HepG2 (cell line): ENCODE results near the gene STAM. TPM values are rescaled to one million over a fixed set of nuclear protein-coding genes. Genes with fewer than 3 reads are reported as not detected.

ENCODE experiments used
- ATAC-seq: fragments of 200-7000 bp; cut with Tn5 transposase; 3 replicates; pipeline ENCODE4 v1.9.1; 2020; ENCODE audit warnings: mild to moderate bottlenecking, moderate library complexity
- BruUV-seq: library from RNA; stranded (reverse); fragments of 400-500 nt; replicated peaks from 2 replicates; lab custom pipeline; 2021; lab: Mats Ljungman, UMichigan
- CTCF ChIA-PET: fragments of 300-600 bp; formaldehyde crosslinking; extraction: SDS; loops from one replicate; lab custom pipeline; 2021; ENCODE audit warnings: low total read pairs, inconsistent platforms, low intra/inter-chr PET ratio; lab: Yijun Ruan, JAX
- POLR2A ChIA-PET: fragments of 350-600 bp; sonication (Branson Sonifier 250); formaldehyde crosslinking; loops from one replicate; lab custom pipeline; 2020; ENCODE audit warnings: antibody characterized with exemption, inconsistent platforms; lab: Yijun Ruan, JAX
- DNase-seq: peaks from one replicate; pipeline ENCODE4 v3.0.0-alpha.2; 2015; ENCODE audit warnings: low spot score
- FAIRE-seq: peaks from 3 replicates; lab custom pipeline; 2011; peaks lifted over from hg19 to GRCh38; lab: Jason Lieb, UNC
- H2AFZ ChIP-seq: one replicate; pipeline ENCODE4 v1.6.1; 2011; ENCODE audit warnings: low read length, inconsistent platforms
- H3K27ac ChIP-seq: fragments of 300-600 bp; 3 replicates; pipeline ENCODE4 v1.8.0; 2011; ENCODE audit warnings: mixed run types, mild to moderate bottlenecking, mixed read lengths, low read length, inconsistent platforms; ENCODE audit not compliant: insufficient read depth; ENCODE audit errors: extremely low read length
- H3K27me3 ChIP-seq, 2 experiments: fragments of 200-600 bp in 1 of 2; 2 replicates in 1 of 2; 3 replicates in 1 of 2; pipeline versions ENCODE4 v1.6.0 to v1.8.0; 2011; ENCODE audit warnings: low read length in 2 of 2, mild to moderate bottlenecking in 2 of 2, moderate library complexity in 2 of 2, inconsistent platforms in 1 of 2; ENCODE audit not compliant: insufficient read depth in 2 of 2, control insufficient read depth in 1 of 2
- H3K36me3 ChIP-seq, 2 experiments: fragments of 200-600 bp in 1 of 2; replicated peaks in 1 of 2; 2 replicates in 1 of 2; 3 replicates in 1 of 2; pipeline versions ENCODE4 v1.5.1 to v1.8.0; 2011; ENCODE audit warnings: low read length in 2 of 2, inconsistent platforms in 1 of 2; ENCODE audit not compliant: insufficient read depth in 2 of 2, control insufficient read depth in 1 of 2
- H3K4me1 ChIP-seq: 2 replicates; pipeline ENCODE4 v1.5.1; 2012; ENCODE audit warnings: low read length, inconsistent platforms; ENCODE audit not compliant: insufficient read depth
- H3K4me2 ChIP-seq: 2 replicates; pipeline ENCODE4 v1.6.0; 2011; ENCODE audit warnings: low read depth, low read length, inconsistent platforms
- H3K4me3 ChIP-seq, 3 experiments: fragments of 200-600 bp in 1 of 3; sonication (generic), shearing (Covaris generic) in 1 of 3; replicated peaks in 1 of 3; 2 replicates each; pipeline ENCODE4 v1.5.1; 2011 to 2016; ENCODE audit warnings: low read length in 3 of 3, inconsistent platforms in 2 of 3, low read depth in 2 of 3, mild to moderate bottlenecking in 2 of 3, control low read depth in 1 of 3, mixed read lengths in 1 of 3; ENCODE audit not compliant: insufficient read depth in 1 of 3
- H3K79me2 ChIP-seq: one replicate; pipeline ENCODE4 v1.6.1; 2011; ENCODE audit warnings: low read length, inconsistent platforms; ENCODE audit not compliant: insufficient read depth
- H3K9ac ChIP-seq: 2 replicates; pipeline ENCODE4 v1.6.0; 2011; ENCODE audit warnings: mild to moderate bottlenecking, low read depth, low read length, inconsistent platforms; ENCODE audit not compliant: insufficient read depth
- H3K9me3 ChIP-seq: 2 replicates; pipeline ENCODE4 v1.5.1; 2012; ENCODE audit warnings: mild to moderate bottlenecking, low read length
- H4K20me1 ChIP-seq: 2 replicates; pipeline ENCODE4 v1.6.0; 2011; ENCODE audit warnings: inconsistent platforms, mild to moderate bottlenecking, low read length, moderate library complexity; ENCODE audit not compliant: insufficient read depth
- CHCHD3 ChIP-seq: sonication (generic); formaldehyde crosslinking; IDR thresholded peaks from 2 replicates; pipeline ENCODE4 v1.8.0; 2022; ENCODE audit warnings: mild to moderate bottlenecking, missing genetic modification reagents, moderate library complexity
- DNMT3B ChIP-seq: conservative IDR thresholded peaks from 2 replicates; pipeline ENCODE4 v1.6.1; 2016; ENCODE audit warnings: missing biosample characterization, control low read depth
- EEA1 ChIP-seq: sonication (generic); formaldehyde crosslinking; IDR thresholded peaks from 2 replicates; pipeline ENCODE4 v1.5.1; 2020; ENCODE audit warnings: mild to moderate bottlenecking, missing genetic modification reagents, borderline replicate concordance
- FOXK2 ChIP-seq: fragments of 450-650 bp; IDR thresholded peaks from 2 replicates; pipeline ENCODE4 v1.6.1; 2016
- MAFK ChIP-seq, 2 experiments: IDR thresholded peaks in 1 of 2; conservative IDR thresholded peaks in 1 of 2; 2 replicates each; pipeline ENCODE4 v1.6.1; 2011; ENCODE audit warnings: improper control_type of control experiment in 2 of 2, low read length in 2 of 2
- MEIS1 ChIP-seq: sonication (generic); formaldehyde crosslinking; IDR thresholded peaks from 2 replicates; pipeline ENCODE4 v1.9.0; 2021; ENCODE audit warnings: mild to moderate bottlenecking, missing genetic modification reagents, moderate library complexity, borderline replicate concordance
- WGBS: methylation state at CpG from one replicate; pipeline ENCODE4 v1.1.6; 2017; ENCODE audit warnings: low lambda C conversion rate; 5-methylcytosine and 5-hydroxymethylcytosine counted together
- in situ Hi-C: cut with HindIII; loops from 2 replicates; pipeline ENCODE4 v1.10.0; 2017; ENCODE audit warnings: low pct_unique_long_range_greater_than_20kb; ENCODE audit not compliant: extremely low pct_ligation_motif_present
- intact Hi-C: fragments of 100-400 bp; cut with micrococcal nuclease; formaldehyde crosslinking; loops from one replicate; pipeline ENCODE4 v1.10.0; 2022; ENCODE audit not compliant: unreplicated experiment
- polyA plus RNA-seq, 8 experiments: library from polyadenylated mRNA; depleted of rRNA in 3 of 8; stranded (reverse) in 7 of 8; unstranded in 1 of 8; fragments of >200 nt; fragmentation: Illumina TruSeq in 4 of 8; extraction: Trizol in 4 of 8; gene quantifications; 2 replicates each; pipeline versions ENCODE4 v1.2.1 to v1.2.3, GENCODE V29; 2011 to 2016; ENCODE audit warnings: low read depth in 4 of 8, missing spikeins in 1 of 8, mixed read lengths in 1 of 8; ENCODE audit not compliant: insufficient read depth in 1 of 8
- total RNA-seq, 5 experiments: library from RNA; depleted of rRNA; stranded (reverse); fragments of >200 nt; fragmentation: Illumina TruSeq; extraction: Trizol; gene quantifications; 2 replicates each; pipeline ENCODE4 v1.2.3, GENCODE V29; 2016; ENCODE audit warnings: low read depth in 1 of 5
- TF ChIP-seq, protein P1 (sequence below): sonication (generic); formaldehyde crosslinking; IDR thresholded peaks from 2 replicates; pipeline ENCODE4 v1.5.0; 2020; ENCODE audit warnings: mild to moderate bottlenecking, missing genetic modification reagents
- TF ChIP-seq, protein P2 (sequence below): sonication (generic); formaldehyde crosslinking; IDR thresholded peaks from 2 replicates; pipeline ENCODE4 v1.5.1; 2020; ENCODE audit warnings: missing genetic modification reagents, mild to moderate bottlenecking, borderline replicate concordance
- TF ChIP-seq, protein P3 (sequence below): sonication (generic); formaldehyde crosslinking; IDR thresholded peaks from 2 replicates; pipeline ENCODE4 v1.5.1; 2020; ENCODE audit warnings: missing genetic modification reagents, mild to moderate bottlenecking, borderline replicate concordance

Gene STAM
- total and polyA plus RNA-seq, 2 of the 13 experiments (the other 11 are each of a cell fraction or from before 2014, with no cell fraction given): 19.5 to 25.1 TPM

DNA sequence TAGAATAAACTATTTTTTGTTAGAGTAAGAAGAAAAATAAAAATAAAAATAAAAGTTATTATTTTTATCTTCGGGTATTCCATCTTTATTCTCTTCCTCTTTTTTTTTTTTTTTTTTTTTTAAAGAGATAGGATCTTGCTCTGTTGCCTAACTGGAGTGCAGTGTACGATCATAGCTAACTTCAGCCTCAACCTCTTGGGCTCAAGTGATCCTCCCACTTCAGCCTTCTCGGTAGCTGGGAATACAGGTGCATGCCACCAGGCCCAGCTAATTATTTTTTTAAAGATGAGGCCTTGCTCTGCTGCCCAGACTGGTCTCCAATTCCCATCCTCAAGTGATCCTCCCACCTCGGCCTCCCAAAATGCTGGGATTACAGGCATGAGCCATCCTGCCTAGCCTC, 15.4 kb downstream of the STAM start:
- H3K9ac ChIP-seq: no peak overlapping the region
- no peak for FAIRE-seq
- H3K27ac ChIP-seq: no peak overlapping the region
- no TSS peak for BruUV-seq
- no peak overlapping the region for H3K4me2 ChIP-seq
- no peak overlapping the region for H2AFZ ChIP-seq
- ChIA-PET CTCF (no interaction called here), POLR2A (no interaction called here)
- no peak for DNase-seq
- peaks cover 39% of the 10 kb centered on the region for H3K4me1 ChIP-seq
- ATAC-seq: no peak
- WGBS: 94% methylated on average over 4 of the region's 4 CpGs
- H3K4me3 ChIP-seq: no peak overlapping the region
- no peaks in the 10 kb centered on the region for H4K20me1 ChIP-seq
- H3K9me3 ChIP-seq: no peaks in the 10 kb centered on the region
- H3K79me2 ChIP-seq: peaks cover 93% of the 10 kb centered on the region
- H3K27me3 ChIP-seq: no peaks in the 10 kb centered on the region
- H3K36me3 ChIP-seq: peaks cover 2 to 16% of the 10 kb centered on the region in 2 experiments; a peak in 3 of 5 replicates
- in situ Hi-C loops: loop anchor here (25.0 kb wide), 1 partner anchor 1003 kb away; the partner anchor contains the start of genes ARL5B and NSUN6
- intact Hi-C loops: no loop called here
- TF ChIP-seq, protein P1, sequence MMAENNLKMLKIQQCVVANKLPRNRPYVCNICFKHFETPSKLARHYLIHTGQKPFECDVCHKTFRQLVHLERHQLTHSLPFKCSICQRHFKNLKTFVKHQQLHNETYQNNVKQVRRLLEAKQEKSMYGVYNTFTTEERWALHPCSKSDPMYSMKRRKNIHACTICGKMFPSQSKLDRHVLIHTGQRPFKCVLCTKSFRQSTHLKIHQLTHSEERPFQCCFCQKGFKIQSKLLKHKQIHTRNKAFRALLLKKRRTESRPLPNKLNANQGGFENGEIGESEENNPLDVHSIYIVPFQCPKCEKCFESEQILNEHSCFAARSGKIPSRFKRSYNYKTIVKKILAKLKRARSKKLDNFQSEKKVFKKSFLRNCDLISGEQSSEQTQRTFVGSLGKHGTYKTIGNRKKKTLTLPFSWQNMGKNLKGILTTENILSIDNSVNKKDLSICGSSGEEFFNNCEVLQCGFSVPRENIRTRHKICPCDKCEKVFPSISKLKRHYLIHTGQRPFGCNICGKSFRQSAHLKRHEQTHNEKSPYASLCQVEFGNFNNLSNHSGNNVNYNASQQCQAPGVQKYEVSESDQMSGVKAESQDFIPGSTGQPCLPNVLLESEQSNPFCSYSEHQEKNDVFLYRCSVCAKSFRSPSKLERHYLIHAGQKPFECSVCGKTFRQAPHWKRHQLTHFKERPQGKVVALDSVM (CRISPR knock-in tag): peak; percentile 64; the same call in 1 of the 2 replicates
- TF ChIP-seq, protein P2, sequence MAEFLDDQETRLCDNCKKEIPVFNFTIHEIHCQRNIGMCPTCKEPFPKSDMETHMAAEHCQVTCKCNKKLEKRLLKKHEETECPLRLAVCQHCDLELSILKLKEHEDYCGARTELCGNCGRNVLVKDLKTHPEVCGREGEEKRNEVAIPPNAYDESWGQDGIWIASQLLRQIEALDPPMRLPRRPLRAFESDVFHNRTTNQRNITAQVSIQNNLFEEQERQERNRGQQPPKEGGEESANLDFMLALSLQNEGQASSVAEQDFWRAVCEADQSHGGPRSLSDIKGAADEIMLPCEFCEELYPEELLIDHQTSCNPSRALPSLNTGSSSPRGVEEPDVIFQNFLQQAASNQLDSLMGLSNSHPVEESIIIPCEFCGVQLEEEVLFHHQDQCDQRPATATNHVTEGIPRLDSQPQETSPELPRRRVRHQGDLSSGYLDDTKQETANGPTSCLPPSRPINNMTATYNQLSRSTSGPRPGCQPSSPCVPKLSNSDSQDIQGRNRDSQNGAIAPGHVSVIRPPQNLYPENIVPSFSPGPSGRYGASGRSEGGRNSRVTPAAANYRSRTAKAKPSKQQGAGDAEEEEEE (CRISPR knock-in tag): no peak
- TF ChIP-seq, all 625 proteins: peak for 1

DNA sequence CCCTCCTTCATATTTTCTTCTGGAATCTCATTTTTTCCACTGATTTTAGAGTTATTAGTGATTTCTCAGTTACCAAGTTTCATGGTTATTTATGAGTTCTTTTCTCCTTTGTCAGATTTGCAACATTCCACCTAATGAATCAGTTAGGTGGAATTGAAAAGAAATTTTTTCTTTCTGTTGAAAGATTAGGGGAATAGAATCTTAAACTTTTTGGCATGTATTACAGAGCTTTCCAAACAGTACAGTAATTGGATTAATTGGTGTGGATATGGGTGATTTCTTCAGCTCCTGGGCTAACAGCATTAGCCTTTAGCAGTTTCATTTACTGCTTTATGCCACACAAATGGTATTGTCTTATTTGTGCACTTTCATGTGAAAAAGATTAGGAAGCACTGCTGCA, 17.0 kb downstream of the STAM start:
- H3K27ac ChIP-seq: no peak overlapping the region
- H3K9me3 ChIP-seq: no peaks in the 10 kb centered on the region
- no peaks in the 10 kb centered on the region for H4K20me1 ChIP-seq
- CTCF ChIA-PET: no interaction called here
- POLR2A ChIA-PET: no interaction called here
- no peak overlapping the region for H3K4me2 ChIP-seq
- DNase-seq (no peak), ATAC-seq (no peak), FAIRE-seq (no peak)
- H3K27me3 ChIP-seq: no peaks in the 10 kb centered on the region
- no peak overlapping the region for H2AFZ ChIP-seq
- in situ Hi-C loops: loop anchor here (25.0 kb wide), 1 partner anchor 1001 kb away; the partner anchor contains the start of genes ARL5B and NSUN6
- peaks cover 31% of the 10 kb centered on the region for H3K4me1 ChIP-seq
- H3K79me2 ChIP-seq: peaks cover 91% of the 10 kb centered on the region
- peaks cover 2 to 16% of the 10 kb centered on the region in 2 experiments; a peak in 3 of 5 replicates for H3K36me3 ChIP-seq
- H3K9ac ChIP-seq: no peak overlapping the region
- no peak overlapping the region for H3K4me3 ChIP-seq
- BruUV-seq: no TSS peak
- intact Hi-C loops: no loop called here
- TF ChIP-seq EEA1 (CRISPR knock-in tag): no peak
- TF ChIP-seq CHCHD3 (CRISPR knock-in tag): no peak
- TF ChIP-seq DNMT3B (CRISPR knock-in tag): no peak
- TF ChIP-seq, protein P3, sequence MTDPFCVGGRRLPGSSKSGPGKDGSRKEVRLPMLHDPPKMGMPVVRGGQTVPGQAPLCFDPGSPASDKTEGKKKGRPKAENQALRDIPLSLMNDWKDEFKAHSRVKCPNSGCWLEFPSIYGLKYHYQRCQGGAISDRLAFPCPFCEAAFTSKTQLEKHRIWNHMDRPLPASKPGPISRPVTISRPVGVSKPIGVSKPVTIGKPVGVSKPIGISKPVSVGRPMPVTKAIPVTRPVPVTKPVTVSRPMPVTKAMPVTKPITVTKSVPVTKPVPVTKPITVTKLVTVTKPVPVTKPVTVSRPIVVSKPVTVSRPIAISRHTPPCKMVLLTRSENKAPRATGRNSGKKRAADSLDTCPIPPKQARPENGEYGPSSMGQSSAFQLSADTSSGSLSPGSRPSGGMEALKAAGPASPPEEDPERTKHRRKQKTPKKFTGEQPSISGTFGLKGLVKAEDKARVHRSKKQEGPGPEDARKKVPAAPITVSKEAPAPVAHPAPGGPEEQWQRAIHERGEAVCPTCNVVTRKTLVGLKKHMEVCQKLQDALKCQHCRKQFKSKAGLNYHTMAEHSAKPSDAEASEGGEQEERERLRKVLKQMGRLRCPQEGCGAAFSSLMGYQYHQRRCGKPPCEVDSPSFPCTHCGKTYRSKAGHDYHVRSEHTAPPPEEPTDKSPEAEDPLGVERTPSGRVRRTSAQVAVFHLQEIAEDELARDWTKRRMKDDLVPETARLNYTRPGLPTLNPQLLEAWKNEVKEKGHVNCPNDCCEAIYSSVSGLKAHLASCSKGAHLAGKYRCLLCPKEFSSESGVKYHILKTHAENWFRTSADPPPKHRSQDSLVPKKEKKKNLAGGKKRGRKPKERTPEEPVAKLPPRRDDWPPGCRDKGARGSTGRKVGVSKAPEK (CRISPR knock-in tag): no peak
- TF ChIP-seq MAFK (conservative IDR thresholded peaks at IDR 0.05 in 1 of 2, IDR thresholded peaks at IDR 0.05 in 1 of 2; ENCODE audit: low read length in 2 of 2): no peak
- TF ChIP-seq MEIS1: no peak
- no peak for TF ChIP-seq FOXK2
